Measurements from ENCODE around the gene CCDC187.

DNA sequence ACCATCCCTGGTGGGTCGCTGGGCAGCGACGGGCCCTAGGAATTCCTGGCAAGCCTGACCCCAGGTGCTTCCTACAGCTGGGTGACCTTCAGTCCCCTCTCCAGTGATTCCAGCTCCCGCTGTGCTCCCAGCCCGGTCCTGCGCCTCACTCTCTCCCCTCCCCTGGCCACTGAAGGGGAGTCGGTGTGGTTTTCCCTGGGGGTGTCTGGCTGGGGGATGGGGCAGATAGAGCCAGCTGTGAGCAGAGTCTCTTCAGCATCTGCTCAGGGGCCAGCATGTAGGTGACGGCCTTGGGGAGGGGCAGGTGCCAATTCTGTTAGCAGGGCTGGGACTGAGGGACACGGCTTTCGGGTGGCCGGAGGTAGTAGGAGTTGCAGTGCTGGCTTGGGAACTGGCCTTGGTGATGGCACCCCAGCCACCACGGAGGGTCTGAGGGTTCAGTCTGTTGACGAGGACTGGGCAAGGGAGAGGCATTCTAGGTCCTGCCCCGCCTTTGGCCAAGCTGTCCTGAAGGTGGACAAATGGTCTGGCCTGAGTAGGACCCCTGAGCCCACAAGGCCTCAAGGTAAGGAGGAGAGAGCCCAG, 26.6 kb upstream of the CCDC187 start:
- TF ChIP-seq, protein P1, sequence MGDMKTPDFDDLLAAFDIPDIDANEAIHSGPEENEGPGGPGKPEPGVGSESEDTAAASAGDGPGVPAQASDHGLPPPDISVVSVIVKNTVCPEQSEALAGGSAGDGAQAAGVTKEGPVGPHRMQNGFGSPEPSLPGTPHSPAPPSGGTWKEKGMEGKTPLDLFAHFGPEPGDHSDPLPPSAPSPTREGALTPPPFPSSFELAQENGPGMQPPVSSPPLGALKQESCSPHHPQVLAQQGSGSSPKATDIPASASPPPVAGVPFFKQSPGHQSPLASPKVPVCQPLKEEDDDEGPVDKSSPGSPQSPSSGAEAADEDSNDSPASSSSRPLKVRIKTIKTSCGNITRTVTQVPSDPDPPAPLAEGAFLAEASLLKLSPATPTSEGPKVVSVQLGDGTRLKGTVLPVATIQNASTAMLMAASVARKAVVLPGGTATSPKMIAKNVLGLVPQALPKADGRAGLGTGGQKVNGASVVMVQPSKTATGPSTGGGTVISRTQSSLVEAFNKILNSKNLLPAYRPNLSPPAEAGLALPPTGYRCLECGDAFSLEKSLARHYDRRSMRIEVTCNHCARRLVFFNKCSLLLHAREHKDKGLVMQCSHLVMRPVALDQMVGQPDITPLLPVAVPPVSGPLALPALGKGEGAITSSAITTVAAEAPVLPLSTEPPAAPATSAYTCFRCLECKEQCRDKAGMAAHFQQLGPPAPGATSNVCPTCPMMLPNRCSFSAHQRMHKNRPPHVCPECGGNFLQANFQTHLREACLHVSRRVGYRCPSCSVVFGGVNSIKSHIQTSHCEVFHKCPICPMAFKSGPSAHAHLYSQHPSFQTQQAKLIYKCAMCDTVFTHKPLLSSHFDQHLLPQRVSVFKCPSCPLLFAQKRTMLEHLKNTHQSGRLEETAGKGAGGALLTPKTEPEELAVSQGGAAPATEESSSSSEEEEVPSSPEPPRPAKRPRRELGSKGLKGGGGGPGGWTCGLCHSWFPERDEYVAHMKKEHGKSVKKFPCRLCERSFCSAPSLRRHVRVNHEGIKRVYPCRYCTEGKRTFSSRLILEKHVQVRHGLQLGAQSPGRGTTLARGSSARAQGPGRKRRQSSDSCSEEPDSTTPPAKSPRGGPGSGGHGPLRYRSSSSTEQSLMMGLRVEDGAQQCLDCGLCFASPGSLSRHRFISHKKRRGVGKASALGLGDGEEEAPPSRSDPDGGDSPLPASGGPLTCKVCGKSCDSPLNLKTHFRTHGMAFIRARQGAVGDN (CRISPR knock-in tag; IDR thresholded peaks at IDR 0.05) = no peak
- TF ChIP-seq, protein P2, sequence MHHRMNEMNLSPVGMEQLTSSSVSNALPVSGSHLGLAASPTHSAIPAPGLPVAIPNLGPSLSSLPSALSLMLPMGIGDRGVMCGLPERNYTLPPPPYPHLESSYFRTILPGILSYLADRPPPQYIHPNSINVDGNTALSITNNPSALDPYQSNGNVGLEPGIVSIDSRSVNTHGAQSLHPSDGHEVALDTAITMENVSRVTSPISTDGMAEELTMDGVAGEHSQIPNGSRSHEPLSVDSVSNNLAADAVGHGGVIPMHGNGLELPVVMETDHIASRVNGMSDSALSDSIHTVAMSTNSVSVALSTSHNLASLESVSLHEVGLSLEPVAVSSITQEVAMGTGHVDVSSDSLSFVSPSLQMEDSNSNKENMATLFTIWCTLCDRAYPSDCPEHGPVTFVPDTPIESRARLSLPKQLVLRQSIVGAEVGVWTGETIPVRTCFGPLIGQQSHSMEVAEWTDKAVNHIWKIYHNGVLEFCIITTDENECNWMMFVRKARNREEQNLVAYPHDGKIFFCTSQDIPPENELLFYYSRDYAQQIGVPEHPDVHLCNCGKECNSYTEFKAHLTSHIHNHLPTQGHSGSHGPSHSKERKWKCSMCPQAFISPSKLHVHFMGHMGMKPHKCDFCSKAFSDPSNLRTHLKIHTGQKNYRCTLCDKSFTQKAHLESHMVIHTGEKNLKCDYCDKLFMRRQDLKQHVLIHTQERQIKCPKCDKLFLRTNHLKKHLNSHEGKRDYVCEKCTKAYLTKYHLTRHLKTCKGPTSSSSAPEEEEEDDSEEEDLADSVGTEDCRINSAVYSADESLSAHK (CRISPR knock-in tag; IDR thresholded peaks at IDR 0.05; ENCODE audit: borderline replicate concordance) = no peak
- TF ChIP-seq, protein P3, sequence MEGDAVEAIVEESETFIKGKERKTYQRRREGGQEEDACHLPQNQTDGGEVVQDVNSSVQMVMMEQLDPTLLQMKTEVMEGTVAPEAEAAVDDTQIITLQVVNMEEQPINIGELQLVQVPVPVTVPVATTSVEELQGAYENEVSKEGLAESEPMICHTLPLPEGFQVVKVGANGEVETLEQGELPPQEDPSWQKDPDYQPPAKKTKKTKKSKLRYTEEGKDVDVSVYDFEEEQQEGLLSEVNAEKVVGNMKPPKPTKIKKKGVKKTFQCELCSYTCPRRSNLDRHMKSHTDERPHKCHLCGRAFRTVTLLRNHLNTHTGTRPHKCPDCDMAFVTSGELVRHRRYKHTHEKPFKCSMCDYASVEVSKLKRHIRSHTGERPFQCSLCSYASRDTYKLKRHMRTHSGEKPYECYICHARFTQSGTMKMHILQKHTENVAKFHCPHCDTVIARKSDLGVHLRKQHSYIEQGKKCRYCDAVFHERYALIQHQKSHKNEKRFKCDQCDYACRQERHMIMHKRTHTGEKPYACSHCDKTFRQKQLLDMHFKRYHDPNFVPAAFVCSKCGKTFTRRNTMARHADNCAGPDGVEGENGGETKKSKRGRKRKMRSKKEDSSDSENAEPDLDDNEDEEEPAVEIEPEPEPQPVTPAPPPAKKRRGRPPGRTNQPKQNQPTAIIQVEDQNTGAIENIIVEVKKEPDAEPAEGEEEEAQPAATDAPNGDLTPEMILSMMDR (CRISPR knock-in tag; IDR thresholded peaks at IDR 0.05) = no peak
- TF ChIP-seq ZNF232 (CRISPR knock-in tag; IDR thresholded peaks at IDR 0.05; ENCODE audit: borderline replicate concordance) = no peak
